Neural cell (in vitro differentiated cells): ENCODE results near the gene GAPDHS.

Experiments
- CTCF ChIP-seq: fragments of 450-650 bp; IDR thresholded peaks from 2 replicates; pipeline ENCODE4 v1.5.1; 2014; ENCODE audit warnings: antibody characterized with exemption, mild to moderate bottlenecking, moderate library complexity; ENCODE audit not compliant: poor library complexity, severe bottlenecking
- EP300 ChIP-seq: fragments of 450-650 bp; conservative IDR thresholded peaks from 2 replicates; pipeline ENCODE4 v1.6.1; 2014; ENCODE audit warnings: antibody characterized with exemption, mild to moderate bottlenecking, moderate library complexity; ENCODE audit not compliant: poor library complexity, severe bottlenecking
- EZH2 ChIP-seq: fragments of 200-600, 300-800 bp; shearing (Covaris generic), sonication (generic); IDR thresholded peaks from 2 replicates; pipeline ENCODE4 v1.6.1; 2014; ENCODE audit warnings: antibody characterized with exemption, low read length, borderline replicate concordance, mild to moderate bottlenecking; ENCODE audit not compliant: insufficient read depth, poor library complexity, severe bottlenecking
- MXI1 ChIP-seq: fragments of 450-650 bp; conservative IDR thresholded peaks from 2 replicates; pipeline ENCODE4 v1.6.1; 2014; ENCODE audit warnings: antibody characterized with exemption, mild to moderate bottlenecking; ENCODE audit not compliant: poor library complexity, severe bottlenecking
- POLR2AphosphoS5 ChIP-seq: IDR thresholded peaks from 2 replicates; pipeline ENCODE4 v1.6.1; 2012
- RAD21 ChIP-seq: fragments of 450-650 bp; conservative IDR thresholded peaks from 2 replicates; pipeline ENCODE4 v1.6.1; 2014; ENCODE audit warnings: antibody characterized with exemption, mild to moderate bottlenecking, moderate library complexity
- REST ChIP-seq: IDR thresholded peaks from 2 replicates; pipeline ENCODE4 v1.6.1; 2012; ENCODE audit warnings: borderline replicate concordance
- SMC3 ChIP-seq: fragments of 450-650 bp; conservative IDR thresholded peaks from 2 replicates; pipeline ENCODE4 v1.6.1; 2014; ENCODE audit warnings: antibody characterized with exemption, mild to moderate bottlenecking, moderate library complexity; ENCODE audit not compliant: poor library complexity
- TAF1 ChIP-seq: IDR thresholded peaks from 2 replicates; pipeline ENCODE4 v1.6.1; 2012; ENCODE audit warnings: low read depth

- TF ChIP-seq CTCF (no peak), MXI1 (no peak), REST (no peak), EP300 (no peak), TAF1 (no peak), EZH2 (no peak), SMC3 (no peak), POLR2AphosphoS5 (no peak), RAD21 (no peak)
Measured at GRCh38 chr19:35500611-35501010, 32.6 kb upstream of the GAPDHS start.
